ENCODE measurements around the gene SLC28A2. TPM values are rescaled to one million over a fixed set of nuclear protein-coding genes. Genes with fewer than 3 reads are reported as not detected.
"Not testable (repeated sequence)": the region's sequence is repeated elsewhere in the genome, so short reads cannot be mapped to it uniquely, and the experiment has no call there.

The SLC28A2 gene
- total RNA-seq, 1 experiment from 2014 or later: not detected

GRCh38 chr15:45293326-45293725, 41.3 kb downstream of the SLC28A2 start:
- H3K9me3 ChIP-seq, H3K27me3 ChIP-seq, H3K4me3 ChIP-seq, H3K36me3 ChIP-seq, DNase-seq: not testable (repeated sequence)

DNA sequence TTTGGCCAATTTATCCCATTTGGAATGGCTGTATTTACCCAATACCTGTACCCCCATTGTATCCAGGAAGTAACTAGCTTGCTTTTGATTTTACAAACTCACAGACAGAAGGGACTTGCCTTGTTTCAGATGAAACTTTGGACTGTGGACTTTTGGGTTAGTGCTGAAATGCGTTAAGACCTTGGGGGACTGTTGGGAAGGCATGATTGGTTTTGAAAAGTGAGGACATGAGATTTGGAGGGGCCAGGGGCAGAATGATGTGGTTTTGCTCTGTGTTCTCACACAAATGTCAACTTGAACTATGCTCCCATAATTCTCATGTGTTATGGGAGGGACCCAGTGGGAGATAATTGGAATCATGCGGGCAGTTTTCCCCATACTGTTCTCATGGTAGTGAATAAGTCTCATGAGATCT, 46.9 kb downstream of the SLC28A2 start:
- not testable (repeated sequence) for DNase-seq, H3K4me3 ChIP-seq, H3K27me3 ChIP-seq, H3K9me3 ChIP-seq, H3K36me3 ChIP-seq

DNA sequence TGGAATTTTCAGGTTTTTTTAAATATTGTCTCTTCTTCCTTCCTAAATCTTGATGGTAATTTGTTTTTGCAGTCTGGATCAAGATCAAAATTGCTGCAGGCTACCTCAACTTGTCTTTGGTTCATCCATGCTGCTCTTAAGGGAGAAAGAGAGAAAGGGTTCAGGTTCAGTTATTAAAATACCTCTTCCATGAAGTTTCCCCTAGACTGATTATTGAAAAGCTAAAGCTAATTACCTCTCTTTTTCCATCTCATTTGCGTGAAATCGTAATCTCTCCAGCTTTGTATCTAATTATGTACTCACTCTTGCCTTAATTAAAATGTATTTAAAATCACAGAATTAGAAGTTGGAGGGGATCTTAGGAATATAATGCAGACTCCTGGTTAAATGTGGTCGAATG, 52.7 kb downstream of the SLC28A2 start:
- no peaks in the 10 kb centered on the region for H3K36me3 ChIP-seq
- no peak overlapping the region for H3K4me3 ChIP-seq
- peaks cover 7% of the 10 kb centered on the region for H3K27me3 ChIP-seq
- no peaks in the 10 kb centered on the region for H3K9me3 ChIP-seq
- no peak for DNase-seq

DNA sequence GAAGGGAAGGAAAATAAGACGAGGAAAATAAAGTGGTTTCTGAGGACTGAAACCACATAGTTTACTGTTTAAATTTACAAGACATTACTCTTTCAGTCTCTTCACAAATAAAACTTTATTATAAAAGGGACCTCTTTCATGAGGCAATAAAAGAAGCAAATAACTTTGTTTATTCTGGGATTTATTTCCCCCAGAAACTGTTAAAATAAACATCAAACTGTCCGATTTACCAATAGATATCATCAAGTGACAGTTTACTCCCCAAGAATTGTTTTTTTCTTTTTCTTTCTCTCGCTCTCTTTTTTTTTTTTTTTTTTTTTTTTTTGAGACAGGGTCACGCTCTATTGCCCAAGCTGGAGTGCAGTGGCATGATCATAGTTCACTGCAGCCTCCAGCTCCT, 54.1 kb downstream of the SLC28A2 start:
- Histone ChIP-seq H3K4me3 (no peak overlapping the region), H3K27me3 (peaks cover 7% of the 10 kb centered on the region), H3K36me3 (no peaks in the 10 kb centered on the region), H3K9me3 (no peaks in the 10 kb centered on the region)
- DNase-seq: no peak

DNA sequence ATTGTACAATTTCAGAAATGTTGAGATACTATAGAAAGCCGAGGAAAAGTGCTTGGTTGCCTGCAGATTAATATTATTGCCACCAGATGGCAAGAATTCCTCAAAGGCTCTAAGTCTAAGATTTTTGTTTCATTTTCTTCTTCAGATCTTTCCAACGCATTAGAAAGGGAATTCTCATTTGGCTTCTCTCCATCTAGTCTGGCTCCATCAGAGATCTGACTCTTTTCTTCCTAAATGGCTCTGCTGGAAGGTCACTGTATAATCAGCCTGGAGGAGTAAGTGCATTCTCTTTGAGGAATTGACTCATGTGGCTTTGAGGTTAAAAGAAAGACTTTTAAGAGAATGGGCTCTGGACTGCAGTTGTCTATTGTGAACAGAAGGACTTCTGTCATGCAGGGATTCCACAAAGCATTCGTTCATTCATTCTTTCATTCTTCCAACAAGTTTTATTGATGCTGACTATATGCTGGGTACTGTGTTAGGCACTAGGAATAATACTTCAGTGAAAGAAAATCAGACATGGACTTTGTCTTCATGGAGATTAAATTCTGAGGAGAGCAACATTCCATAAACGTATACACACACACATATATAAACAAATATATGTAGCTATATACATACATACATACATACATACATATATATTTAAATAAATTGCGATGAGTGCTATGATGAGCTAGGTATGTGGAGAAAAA, 55.3 kb downstream of the SLC28A2 start:
- DNase-seq: no peak
- H3K27me3 ChIP-seq: peaks cover 6% of the 10 kb centered on the region
- H3K4me3 ChIP-seq: peak overlapping the region; percentile 19
- no peaks in the 10 kb centered on the region for H3K9me3 ChIP-seq
- H3K36me3 ChIP-seq: no peaks in the 10 kb centered on the region

DNA sequence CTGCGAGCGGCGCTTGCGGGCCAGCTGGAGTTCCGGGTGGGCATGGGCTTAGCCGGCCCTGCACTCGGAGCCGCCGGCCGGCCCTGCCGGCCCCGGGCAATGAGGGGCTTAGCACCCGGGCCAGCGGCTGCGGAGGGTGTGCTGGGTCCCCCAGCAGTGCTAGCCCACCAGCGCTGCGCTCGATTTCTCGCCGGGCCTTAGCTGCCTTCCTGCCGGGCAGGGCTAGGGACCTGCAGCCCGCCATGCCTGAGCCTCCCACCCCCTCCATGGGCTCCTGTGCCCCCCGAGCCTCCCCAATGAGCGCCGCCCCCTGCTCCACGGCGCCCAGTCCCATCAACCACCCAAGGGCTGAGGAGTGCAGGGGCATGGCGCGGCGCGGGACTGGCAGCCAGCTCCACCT, 62.1 kb downstream of the SLC28A2 start:
- H3K27me3 ChIP-seq, DNase-seq, H3K4me3 ChIP-seq, H3K36me3 ChIP-seq, H3K9me3 ChIP-seq: not testable (repeated sequence)

DNA sequence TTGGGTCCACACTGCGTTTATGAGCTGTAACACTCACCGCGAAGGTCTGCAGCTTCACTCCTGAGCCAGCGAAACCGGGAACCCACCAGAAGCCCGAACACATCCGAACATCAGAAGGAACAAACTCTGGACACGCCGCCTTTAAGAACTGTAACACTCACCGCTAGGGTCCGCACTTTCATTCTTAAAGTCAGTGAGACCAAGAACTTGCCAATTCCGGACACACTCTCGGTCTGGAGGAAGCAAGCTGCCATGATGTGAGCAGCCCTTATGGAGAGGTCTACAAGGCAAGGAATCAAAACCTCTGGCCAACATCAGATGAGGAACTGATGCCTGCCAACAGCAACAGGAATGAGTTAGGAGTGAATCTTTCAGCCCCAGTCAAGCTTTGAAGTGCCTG, 62.9 kb downstream of the SLC28A2 start:
- Histone ChIP-seq H3K9me3 (no peaks in the 10 kb centered on the region), H3K36me3 (no peaks in the 10 kb centered on the region), H3K27me3 (no peaks in the 10 kb centered on the region), H3K4me3 (0 out of 2 replicates have a peak overlapping the region, but pooled peaks have one; percentile 10)
- peak; percentile 41 for DNase-seq

GRCh38 chr15:45319472-45320214, 67.6 kb downstream of the SLC28A2 start:
- no peak for DNase-seq
- Histone ChIP-seq H3K27me3 (no peaks in the 10 kb centered on the region), H3K4me3 (no peak overlapping the region), H3K9me3 (no peaks in the 10 kb centered on the region), H3K36me3 (no peaks in the 10 kb centered on the region)

DNA sequence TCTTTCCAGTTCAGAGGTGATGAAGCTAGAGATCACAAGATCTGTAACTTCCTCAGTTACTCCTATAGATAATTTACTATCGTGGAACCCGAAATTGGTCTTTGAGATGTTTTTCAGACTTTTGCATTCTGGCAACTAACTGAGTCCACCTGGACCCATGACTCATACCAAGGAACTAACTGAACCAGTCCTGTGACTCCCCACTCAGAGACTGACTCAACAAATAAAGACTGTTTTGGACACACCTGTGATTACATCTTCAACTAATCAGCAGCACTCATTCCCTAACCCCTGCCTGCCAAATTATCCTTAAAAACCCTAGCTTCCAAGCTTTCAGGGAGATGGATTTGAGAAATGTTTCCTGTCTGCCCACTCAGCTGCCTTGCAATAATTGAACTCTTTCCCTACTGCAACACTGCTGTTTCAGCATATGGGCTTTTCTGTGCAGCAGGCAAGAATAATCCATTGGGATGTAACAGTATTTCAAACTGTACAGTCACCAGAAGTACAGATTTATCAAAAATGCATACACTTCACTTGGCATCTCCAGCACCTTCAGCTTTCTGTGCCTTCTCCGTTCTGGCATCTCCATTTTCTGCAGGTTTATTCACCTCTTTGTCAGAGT, 68.7 kb downstream of the SLC28A2 start:
- no peak overlapping the region for H3K4me3 ChIP-seq
- DNase-seq: no peak
- no peaks in the 10 kb centered on the region for H3K27me3 ChIP-seq
- H3K9me3 ChIP-seq: no peaks in the 10 kb centered on the region
- H3K36me3 ChIP-seq: no peaks in the 10 kb centered on the region

- no peak for DNase-seq
- no peaks in the 10 kb centered on the region for H3K36me3 ChIP-seq
- H3K9me3 ChIP-seq: no peaks in the 10 kb centered on the region
- H3K27me3 ChIP-seq: 0 out of 2 replicates have a peak, but pooled peaks cover 2% of the 10 kb centered on the region
- no peak overlapping the region for H3K4me3 ChIP-seq
Measured at GRCh38 chr15:45326280-45326679, 74.2 kb downstream of the SLC28A2 start.

DNA sequence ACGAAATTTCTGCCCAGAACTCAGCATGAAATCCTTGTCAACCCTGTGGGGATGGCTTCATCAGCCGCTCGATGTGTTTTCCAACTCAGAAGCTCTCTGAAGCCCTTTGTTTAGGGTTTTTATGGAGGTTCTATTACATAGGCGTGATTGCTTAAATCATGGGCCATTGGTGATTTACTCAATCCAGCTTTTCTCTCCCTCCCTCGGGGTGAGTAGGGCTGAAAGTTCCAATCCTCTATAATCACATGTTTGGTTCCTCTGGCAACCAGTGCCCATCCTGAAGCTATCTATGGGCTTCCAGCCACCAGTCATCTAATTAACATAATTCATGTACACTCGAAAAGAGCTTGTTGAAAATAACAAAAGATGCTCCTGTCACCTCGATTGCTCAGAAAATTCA, 74.7 kb downstream of the SLC28A2 start:
- no peak for DNase-seq
- no peak overlapping the region for H3K4me3 ChIP-seq
- H3K9me3 ChIP-seq: no peaks in the 10 kb centered on the region

More for the DNA sequence above, 74.7 kb downstream of the SLC28A2 start:
- H3K36me3 ChIP-seq: no peaks in the 10 kb centered on the region
- peaks cover 3% of the 10 kb centered on the region; the same call in 1 of the 2 replicates for H3K27me3 ChIP-seq

Other genes with a start within 250 kb of the SLC28A2 start
- gene SORD, start 229.0 kb upstream of the SLC28A2 start, total RNA-seq (2014; rRNA removed; shearing (Covaris generic); ENCODE audit: low replicate concordance): 25.8 and 39.1 TPM in 2 replicates
- gene DUOX2, start 138.1 kb upstream of the SLC28A2 start, total RNA-seq (2014; rRNA removed; shearing (Covaris generic); ENCODE audit: low replicate concordance): not detected in 2 replicates
- not detected in 2 replicates for gene DUOXA2, start 137.9 kb upstream of the SLC28A2 start, total RNA-seq (2014; rRNA removed; shearing (Covaris generic); ENCODE audit: low replicate concordance)
- not detected in 2 replicates for gene DUOXA1, start 122.4 kb upstream of the SLC28A2 start, total RNA-seq (2014; rRNA removed; shearing (Covaris generic); ENCODE audit: low replicate concordance)
- not detected in 2 replicates for gene DUOX1, start 122.2 kb upstream of the SLC28A2 start, total RNA-seq (2014; rRNA removed; shearing (Covaris generic); ENCODE audit: low replicate concordance)
- gene SHF, start 64.3 kb upstream of the SLC28A2 start, total RNA-seq (2014; rRNA removed; shearing (Covaris generic); ENCODE audit: low replicate concordance): 0.33 TPM in 1 of 2 replicates, not detected in the other
- gene GATM, start 126.3 kb downstream of the SLC28A2 start, total RNA-seq (2014; rRNA removed; shearing (Covaris generic); ENCODE audit: low replicate concordance): 0.23 TPM in 1 of 2 replicates, not detected in the other

Data from MG63 (cell line).